Hematopoietic multipotent progenitor cell (in vitro differentiated cells): Measurements from ENCODE around the gene S100A6. TPM values are rescaled to one million over a fixed set of nuclear protein-coding genes. Genes with fewer than 3 reads are reported as not detected.

Experiments used
- DNase-seq, 3 donors: peaks; one replicate each; pipeline ENCODE4 v3.0.0-alpha.2; 2011 to 2015; ENCODE audit warnings: low read depth in 2 of 3, low spot score in 2 of 3
- total RNA-seq: library from RNA; depleted of rRNA; stranded (reverse); fragments of >200 nt; gene quantifications from one replicate; pipeline ENCODE4 v1.2.3, GENCODE V29; 2012

S100A6 gene
- total RNA-seq, 1 donor: 177 TPM

- DNase-seq: no peak
These were observed 11.2 kb upstream of the S100A6 start for GRCh38 chr1:153546796-153547559.

DNA sequence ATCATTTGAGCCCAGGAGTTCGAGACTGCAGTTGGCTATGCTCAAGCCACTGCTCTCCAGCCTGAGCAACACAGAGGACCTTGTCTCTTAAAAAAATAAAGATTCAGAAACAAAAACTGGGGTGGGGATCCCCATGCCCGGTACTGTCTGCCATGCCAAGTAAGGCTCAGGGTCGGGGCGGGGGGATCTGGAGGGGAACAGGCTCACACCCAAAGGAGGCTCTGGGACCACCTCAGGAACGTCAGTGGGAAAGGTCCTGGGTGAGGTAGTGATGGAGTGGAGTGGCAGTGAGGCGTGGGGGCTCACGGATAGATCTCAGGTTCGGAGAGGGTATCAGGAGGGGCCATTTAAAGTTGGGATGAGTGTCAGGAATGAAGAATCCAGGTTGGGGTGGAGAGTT lies 10.6 kb upstream of the S100A6 start:
- no peak for DNase-seq

- DNase-seq: peak in 2 of 3 donors; percentile 81 to 95
These were observed 9.6 kb upstream of the S100A6 start, which contains the start of gene S100A4 for GRCh38 chr1:153545067-153546055. Gene S100A4, minus strand, starts transcription at chr1:153545806. Its CDS starts 1,012 bp downstream, at chr1:153544794.

- DNase-seq: no peak
These were observed 8.8 kb upstream of the S100A6 start for GRCh38 chr1:153544453-153545066.

DNA sequence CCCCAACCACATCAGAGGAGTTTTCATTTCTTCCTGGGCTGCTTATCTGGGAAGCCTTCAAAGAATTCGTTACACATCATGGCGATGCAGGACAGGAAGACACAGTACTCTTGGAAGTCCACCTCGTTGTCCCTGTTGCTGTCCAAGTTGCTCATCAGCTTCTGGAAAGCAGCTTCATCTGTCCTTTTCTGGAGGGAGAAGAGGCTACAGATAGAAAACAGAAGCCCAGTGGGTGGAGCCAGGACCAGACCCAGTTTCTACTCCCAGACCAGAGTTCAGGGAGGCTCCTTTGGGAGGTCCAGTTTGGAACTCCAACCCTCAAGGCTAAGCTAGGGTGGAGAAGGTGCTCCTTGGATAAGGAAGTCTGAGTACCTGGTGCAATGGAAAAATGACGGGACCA lies 7.9 kb upstream of the S100A6 start:
- DNase-seq: no peak

DNA sequence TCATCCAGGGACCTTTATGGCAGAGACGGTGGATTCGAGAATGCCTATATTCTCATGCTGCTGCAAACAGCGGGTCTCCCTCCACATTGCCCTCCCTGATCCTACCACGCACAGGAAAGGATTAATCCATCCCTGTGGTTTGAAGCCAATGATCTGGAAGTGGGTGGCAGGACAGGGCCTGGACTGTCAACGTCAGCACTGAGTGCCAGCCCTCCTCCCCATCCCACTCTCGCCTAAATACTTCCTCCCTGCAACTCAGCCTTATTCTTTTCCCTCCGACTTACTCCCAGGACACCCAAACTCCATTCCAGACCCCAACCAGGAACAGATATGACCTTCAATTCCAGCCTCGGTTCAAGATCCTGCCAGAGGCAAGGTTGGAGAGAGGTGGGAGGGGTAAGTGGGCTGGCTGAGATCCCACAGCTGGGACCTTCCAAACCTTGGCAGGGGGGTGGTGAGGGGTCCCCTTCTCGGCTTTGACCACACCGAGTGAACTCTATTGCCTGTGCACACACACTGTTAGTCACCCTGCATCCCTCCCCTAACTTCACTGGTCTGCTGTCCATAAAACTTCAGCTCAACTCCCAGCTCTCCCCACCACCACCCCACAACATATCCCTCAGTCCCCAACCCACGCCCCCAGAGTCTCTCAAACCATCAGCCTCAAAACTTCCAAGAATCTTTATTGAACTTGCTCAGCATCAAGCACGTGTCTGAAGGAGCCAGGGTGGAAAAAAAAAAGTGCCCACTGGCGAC lies 7.3 kb upstream of the S100A6 start:
- no peak for DNase-seq

- no peak for DNase-seq
These were observed 6.1 kb upstream of the S100A6 start for GRCh38 chr1:153541641-153542590.

DNA sequence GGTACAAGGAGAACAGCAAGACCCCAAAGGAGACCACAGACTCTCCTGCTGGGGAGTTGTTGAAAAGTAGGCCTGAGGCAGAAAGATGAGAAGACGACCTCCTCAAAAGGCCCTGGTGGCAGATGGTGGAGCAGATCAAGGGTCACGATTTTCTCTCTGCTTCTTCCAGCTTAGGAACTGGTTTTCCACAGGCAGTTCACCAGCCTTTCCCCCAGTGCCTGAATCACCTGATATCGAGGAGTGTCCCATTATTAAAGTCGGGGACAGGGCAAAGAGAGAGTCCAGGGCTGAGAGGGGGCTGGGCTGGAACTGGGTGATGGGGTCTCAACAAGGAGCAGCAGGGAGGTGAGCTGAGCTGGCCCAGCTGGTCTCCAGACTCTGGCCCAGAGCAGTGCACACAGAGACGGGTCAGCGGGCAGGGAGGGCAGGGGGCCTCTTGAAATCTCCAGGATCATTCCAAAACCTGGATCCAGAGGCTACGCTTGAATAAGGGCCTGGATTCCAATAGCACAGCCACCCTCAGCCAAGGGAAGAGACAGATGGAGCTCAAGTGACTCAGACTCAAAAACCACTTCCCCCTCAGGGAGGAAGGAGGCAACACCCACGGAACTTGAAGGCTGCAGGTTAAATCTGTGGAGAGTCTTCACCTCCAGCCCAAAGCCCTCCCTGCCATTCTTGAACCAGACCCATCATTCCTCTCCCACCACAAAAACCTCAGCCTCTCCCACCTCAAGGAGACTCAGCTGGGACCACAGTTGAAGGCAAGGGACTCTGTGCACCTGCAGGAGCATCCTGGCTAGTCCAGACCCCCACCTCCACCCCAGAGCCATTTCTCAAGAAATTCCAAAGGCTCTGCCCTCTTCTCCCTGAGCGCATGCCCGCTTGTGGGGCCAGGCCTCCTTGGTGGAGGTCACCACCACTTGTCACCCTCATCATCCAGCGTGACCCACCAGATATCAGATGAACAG lies 4.9 kb upstream of the S100A6 start, which contains the start of gene S100A5:
Gene S100A5 (minus strand): TSS at position 541 of the 968 bp plus-strand sequence. CDS start 743 bp downstream, outside the sequence.
- peak in 2 of 3 donors; percentile 70 to 76 for DNase-seq

- no peak for DNase-seq
These were observed 3.8 kb upstream of the S100A6 start for GRCh38 chr1:153539395-153540093.

- no peak for DNase-seq
These were observed 2.6 kb upstream of the S100A6 start for GRCh38 chr1:153538315-153538821.

DNA sequence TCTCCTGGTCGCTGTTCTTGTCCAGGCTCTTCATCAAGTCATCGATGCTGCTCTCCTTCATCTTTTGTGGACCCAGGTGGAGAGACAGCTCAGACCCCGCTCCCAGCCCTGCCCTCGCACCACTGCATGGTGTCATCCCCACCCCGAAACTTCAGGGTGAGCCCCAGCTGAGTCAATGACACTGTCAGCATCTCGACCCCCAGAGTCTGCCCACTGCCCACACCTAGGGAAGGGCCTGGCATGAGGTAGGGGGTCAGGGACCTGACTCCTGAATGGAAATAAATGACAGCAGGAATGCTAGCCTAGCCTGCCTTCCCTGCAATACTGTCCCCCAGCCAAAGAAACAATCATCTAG lies 1.6 kb upstream of the S100A6 start:
- DNase-seq: no peak

DNA sequence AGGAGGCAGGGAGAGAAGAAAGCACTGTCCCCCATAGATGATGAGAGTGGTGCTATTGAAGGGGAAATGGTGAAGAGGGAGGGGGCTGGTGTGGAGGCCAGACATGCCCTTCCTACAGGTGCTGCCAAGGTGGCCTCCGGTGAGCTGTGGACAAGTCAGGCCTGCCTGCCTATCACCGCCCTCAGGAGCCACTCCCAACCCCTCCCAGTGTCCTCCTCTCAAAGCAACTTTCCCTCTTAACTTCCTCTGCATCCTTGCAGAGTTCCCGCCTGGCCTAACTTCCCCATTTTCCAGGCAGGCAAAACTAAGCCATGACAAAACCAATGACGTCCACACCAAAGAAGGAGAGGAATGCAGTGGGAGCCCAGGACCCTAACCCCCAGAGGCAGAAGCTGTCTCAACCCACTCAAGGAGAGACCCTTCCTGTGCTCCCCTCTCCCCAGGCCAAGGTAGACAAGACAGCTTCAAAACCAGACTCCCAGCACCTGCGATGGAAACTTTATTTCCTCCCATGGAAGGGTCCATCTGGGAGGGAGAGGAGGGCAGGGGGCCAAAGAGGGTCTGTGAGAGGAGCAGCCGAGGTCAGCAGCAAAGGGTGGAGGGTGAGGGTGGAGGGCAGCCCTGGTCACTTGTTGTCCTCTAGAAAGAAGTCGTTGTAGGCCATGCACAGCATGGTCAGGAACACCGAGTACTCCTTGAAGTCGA lies 1.0 kb upstream of the S100A6 start:
- DNase-seq: no peak

DNA sequence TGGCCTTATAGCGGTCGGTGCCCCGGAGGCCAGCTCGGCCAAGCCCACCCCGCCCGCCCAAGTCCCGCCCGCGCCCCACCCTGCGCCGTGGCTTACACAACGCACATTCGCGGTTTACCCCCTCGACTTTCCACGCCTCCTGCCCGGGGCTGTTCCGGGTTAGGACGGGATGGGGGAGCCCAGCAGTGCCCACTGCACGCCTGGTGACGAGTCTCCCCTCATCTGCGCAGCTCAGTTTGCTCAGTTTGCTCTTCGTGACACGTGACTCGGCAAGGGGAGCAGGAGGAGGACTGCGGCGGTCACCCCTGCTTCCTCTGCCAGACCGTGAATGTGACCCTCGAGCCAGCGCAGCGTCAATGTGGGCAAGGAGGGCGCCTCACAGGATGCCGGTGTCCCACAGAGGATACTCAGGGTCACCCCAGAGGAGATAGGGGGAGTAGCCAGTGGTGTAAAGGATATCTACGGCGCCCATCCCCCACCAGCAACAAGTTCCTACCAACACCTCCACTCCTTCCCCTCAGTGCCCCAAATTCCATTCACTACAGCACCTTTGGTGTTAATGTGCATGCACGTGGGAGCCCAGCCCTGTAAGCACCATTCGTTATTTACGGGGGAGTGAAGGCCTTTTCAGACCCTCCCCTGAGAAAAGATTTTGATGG lies 350 bp upstream of the S100A6 start:
- DNase-seq: peak; percentile 56 to 90 (median 86)

GRCh38 chr1:153534925-153535241 lies 908 bp downstream of the S100A6 start:
- no peak for DNase-seq

DNA sequence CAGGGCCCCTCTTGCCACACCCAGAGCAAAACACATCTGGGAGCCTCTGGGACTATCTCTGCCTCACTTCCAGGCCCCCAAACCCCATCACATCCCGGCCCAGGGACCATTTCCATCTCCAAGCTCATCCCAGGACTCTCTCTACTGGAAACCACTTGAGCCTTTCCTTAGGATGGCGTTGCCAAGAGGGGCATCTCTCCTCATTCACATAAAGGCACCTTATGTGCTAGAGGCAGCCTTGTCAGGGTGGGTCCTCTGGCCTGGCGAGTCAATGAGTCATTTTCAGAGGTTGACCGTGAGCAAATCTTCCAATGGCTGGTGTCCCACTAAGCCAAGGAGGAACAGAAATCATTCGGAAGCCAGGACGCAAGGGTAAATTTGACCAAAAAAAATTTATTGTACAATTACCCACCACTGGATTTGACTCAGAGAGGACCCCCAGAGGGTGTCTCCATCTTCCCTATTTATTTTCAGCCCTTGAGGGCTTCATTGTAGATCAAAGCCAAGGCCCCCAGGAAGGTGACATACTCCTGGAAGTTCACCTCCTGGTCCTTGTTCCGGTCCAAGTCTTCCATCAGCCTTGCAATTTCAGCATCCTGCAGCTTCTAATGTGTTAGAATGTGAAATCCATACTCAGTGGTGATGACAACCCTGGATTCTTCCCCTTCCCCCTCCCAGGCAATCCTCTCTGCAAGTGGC lies 1.4 kb downstream of the S100A6 start:
- DNase-seq: no peak
